Naive thymus-derived CD8-positive, alpha-beta T cell (primary cell): ENCODE data around the gene TFEB. TPM values are rescaled to one million over a fixed set of nuclear protein-coding genes. Genes with fewer than 3 reads are reported as not detected.

Experiments
- ATAC-seq, 2 donors: fragments of 150-1000 bp; cut with Tn5 transposase in 1 of 2; sonication (Bioruptor Pico), chemical (Tn5 transposase) in 1 of 2; 1 replicate in 1 of 2; 2 replicates in 1 of 2; pipeline ENCODE4 v1.10.0; 2021; ENCODE audit warnings: mild to moderate bottlenecking in 2 of 2, moderate library complexity in 2 of 2
- POLR2A ChIA-PET: fragments of 350-600 bp; sonication (Branson Sonifier 250); formaldehyde crosslinking; loops from one replicate; lab custom pipeline; 2021; ENCODE audit warnings: antibody characterized with exemption; lab: Charles Lee
- DNase-seq, 10 donors: peaks; one replicate each; pipeline versions ENCODE4 v3.0.0 to v3.0.0-alpha.2; 2020 to 2022
- H3K27ac Mint-ChIP-seq, 10 donors: one replicate each; pipeline ENCODE4 v1.8.0; 2020 to 2022; ENCODE audit warnings: mild to moderate bottlenecking in 10 of 10, mixed read lengths in 10 of 10, moderate library complexity in 4 of 10, inconsistent platforms in 1 of 10
- H3K27me3 Mint-ChIP-seq, 5 donors: one replicate each; pipeline ENCODE4 v1.8.0; 2021 to 2022; ENCODE audit warnings: mixed read lengths in 5 of 5
- H3K36me3 Mint-ChIP-seq, 3 donors: one replicate each; pipeline ENCODE4 v1.8.0; 2020 to 2022; ENCODE audit warnings: mixed read lengths in 3 of 3, mild to moderate bottlenecking in 2 of 3, inconsistent platforms in 1 of 3
- H3K4me1 Mint-ChIP-seq, 4 donors: one replicate each; pipeline ENCODE4 v1.8.0; 2021 to 2022; ENCODE audit warnings: mixed read lengths in 4 of 4
- H3K4me3 Mint-ChIP-seq, 10 donors: one replicate each; pipeline ENCODE4 v1.8.0; 2020 to 2022; ENCODE audit warnings: mild to moderate bottlenecking in 10 of 10, mixed read lengths in 10 of 10, moderate library complexity in 6 of 10, inconsistent platforms in 1 of 10
- H3K9me3 Mint-ChIP-seq, 9 donors: one replicate each; pipeline ENCODE4 v1.8.0; 2020 to 2022; ENCODE audit warnings: mixed read lengths in 9 of 9, mild to moderate bottlenecking in 3 of 9, inconsistent platforms in 1 of 9, moderate library complexity in 1 of 9
- polyA plus RNA-seq, 3 donors: library from polyadenylated mRNA; unstranded; fragments of 300-500 nt; fragmentation: Illumina TruSeq; gene quantifications; one replicate each; pipeline ENCODE4 v1.2.3, GENCODE V29; 2021
- total RNA-seq, 8 experiments: library from RNA in 2 of 8; stranded (reverse) in 2 of 8; gene quantifications; one replicate each; pipeline ENCODE4 v1.2.3 and lab custom pipeline; 2021 to 2026

The TFEB gene
- total and polyA plus RNA-seq, 5 experiments from 2014 or later: 2.6 to 10.8 (median 9.2) TPM

DNA sequence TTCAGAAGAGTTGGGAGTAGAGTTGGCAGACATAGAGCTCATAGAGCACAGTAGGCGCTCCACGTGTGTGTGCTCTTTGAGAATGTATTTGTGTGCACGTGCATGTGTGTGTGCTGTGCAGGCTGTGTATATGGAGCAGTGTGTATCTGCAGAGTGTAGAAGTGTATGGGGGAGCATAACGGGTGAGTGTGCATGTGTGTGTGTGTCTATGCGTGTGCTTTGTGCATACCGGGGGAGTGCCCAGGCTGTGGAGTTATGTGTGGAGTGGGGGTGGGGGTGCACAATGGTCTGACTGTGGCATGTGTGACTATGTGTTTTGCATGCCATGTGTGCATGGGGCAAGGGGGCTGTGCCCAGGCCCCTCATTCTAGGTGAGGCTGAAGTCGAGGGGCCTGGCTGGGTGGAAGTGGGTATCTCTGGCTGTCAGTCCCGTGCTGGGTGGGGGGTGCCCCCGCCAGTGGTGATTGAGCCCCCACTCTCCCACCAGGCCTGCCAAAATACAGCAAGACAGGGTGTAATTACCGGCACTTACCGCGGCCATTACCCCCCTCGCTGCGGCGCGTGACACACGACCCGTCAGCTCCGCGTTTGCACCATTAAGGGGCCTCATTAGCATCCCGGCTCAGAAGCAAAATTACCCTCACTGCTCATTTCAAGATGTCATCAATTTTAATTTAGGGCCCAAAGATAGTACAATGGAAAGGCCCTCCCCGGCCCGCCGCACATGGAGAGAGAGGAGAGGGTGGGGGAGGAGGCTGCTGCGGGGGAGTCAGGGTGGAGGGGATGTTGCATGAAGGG lies 58.1 kb downstream of the TFEB start:
- no peak for DNase-seq
- peaks cover 0 to 41% (median 14%) of the 10 kb centered on the region in 5 donors for H3K27me3 Mint-ChIP-seq
- POLR2A ChIA-PET: no interaction called here
- no peak overlapping the region for H3K4me3 Mint-ChIP-seq
- no peaks in the 10 kb centered on the region for H3K9me3 Mint-ChIP-seq
- H3K27ac Mint-ChIP-seq: peak overlapping the region in 1 of 10 donors; percentile 45
- H3K4me1 Mint-ChIP-seq: peaks cover 0 to 5% (median 0%) of the 10 kb centered on the region in 4 donors
- H3K36me3 Mint-ChIP-seq: no peaks in the 10 kb centered on the region
- no peak for ATAC-seq

GRCh38 chr6:41676431-41676830 lies 59.0 kb downstream of the TFEB start:
- DNase-seq: no peak
- H3K27ac Mint-ChIP-seq: no peak overlapping the region
- H3K36me3 Mint-ChIP-seq: no peaks in the 10 kb centered on the region
- peaks cover 0 to 3% (median 0%) of the 10 kb centered on the region in 4 donors for H3K4me1 Mint-ChIP-seq
- POLR2A ChIA-PET: no interaction called here
- ATAC-seq: no peak
- H3K9me3 Mint-ChIP-seq: no peaks in the 10 kb centered on the region
- H3K27me3 Mint-ChIP-seq: peaks cover 0 to 50% (median 22%) of the 10 kb centered on the region in 5 donors
- no peak overlapping the region for H3K4me3 Mint-ChIP-seq

DNA sequence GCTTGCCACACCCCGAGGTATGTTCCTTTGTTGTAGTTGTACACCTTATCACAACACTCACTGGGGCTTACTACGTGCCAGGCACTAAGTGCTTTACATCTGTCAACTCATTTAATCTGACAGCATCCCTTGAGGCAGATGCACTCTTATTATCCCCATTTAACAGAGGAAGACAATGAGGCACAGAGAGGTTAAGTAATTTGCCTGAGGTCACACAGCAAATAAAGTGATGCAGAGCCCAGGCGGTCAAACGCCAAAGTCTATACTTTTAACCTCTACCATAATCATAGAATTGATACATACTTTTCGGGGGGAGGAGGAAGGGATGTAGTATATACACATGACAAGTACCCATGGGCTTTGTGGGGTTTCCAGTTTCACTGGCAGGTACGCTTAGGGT lies 59.4 kb downstream of the TFEB start:
- peaks cover 0 to 52% (median 23%) of the 10 kb centered on the region in 5 donors for H3K27me3 Mint-ChIP-seq
- H3K4me1 Mint-ChIP-seq: peaks cover 0 to 3% (median 0%) of the 10 kb centered on the region in 4 donors
- POLR2A ChIA-PET: no interaction called here
- no peaks in the 10 kb centered on the region for H3K36me3 Mint-ChIP-seq
- no peak for DNase-seq
- no peak for ATAC-seq
- no peak overlapping the region for H3K4me3 Mint-ChIP-seq
- no peaks in the 10 kb centered on the region for H3K9me3 Mint-ChIP-seq
- no peak overlapping the region for H3K27ac Mint-ChIP-seq

DNA sequence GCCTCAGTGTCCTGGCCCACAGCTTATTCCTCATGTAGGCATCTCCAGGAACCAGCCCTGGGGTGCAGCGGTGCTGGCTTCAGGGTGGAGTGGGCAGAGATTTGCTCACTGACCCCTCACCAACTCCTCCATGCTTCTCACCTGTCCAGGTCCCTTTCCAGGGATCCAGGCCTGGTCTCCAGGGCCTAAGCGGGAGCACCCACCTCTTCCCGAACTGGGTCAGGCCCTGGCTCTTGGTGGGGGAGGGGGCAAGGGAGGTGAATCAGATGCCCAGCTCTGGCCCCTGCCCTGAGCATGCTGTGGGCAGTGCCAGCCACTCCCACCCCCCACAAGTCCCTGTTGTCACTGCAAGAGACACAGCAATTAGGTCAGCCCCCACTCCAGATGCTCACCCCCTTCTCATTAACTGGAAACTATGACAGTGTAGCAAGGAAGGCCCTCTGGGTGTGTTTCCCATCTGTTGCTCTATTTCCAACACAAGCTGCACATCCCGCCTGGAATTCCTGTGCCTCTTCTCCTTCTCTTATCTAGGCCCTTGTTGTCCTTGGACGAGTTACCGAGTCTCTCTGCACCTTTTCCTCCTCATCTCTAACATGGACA lies 60.1 kb downstream of the TFEB start:
- Mint-ChIP-seq H3K27me3 (peaks cover 2 to 59% (median 27%) of the 10 kb centered on the region in 5 donors), H3K9me3 (no peaks in the 10 kb centered on the region), H3K36me3 (no peaks in the 10 kb centered on the region), H3K4me3 (no peak overlapping the region), H3K27ac (no peak overlapping the region), H3K4me1 (peaks cover 0 to 3% (median 0%) of the 10 kb centered on the region in 4 donors)
- POLR2A ChIA-PET: no interaction called here
- DNase-seq: no peak
- ATAC-seq: no peak

GRCh38 chr6:41674231-41675000 lies 61.0 kb downstream of the TFEB start:
- Mint-ChIP-seq H3K9me3 (peaks cover 0 to 6% (median 0%) of the 10 kb centered on the region in 9 donors), H3K27me3 (peaks cover 2 to 64% (median 27%) of the 10 kb centered on the region in 5 donors), H3K4me1 (peaks cover 0 to 3% (median 0%) of the 10 kb centered on the region in 4 donors), H3K4me3 (no peak overlapping the region), H3K36me3 (no peaks in the 10 kb centered on the region), H3K27ac (peak overlapping the region in 2 of 10 donors; percentile 17 to 88)
- no peak for DNase-seq
- ATAC-seq: no peak
- POLR2A ChIA-PET: no interaction called here

DNA sequence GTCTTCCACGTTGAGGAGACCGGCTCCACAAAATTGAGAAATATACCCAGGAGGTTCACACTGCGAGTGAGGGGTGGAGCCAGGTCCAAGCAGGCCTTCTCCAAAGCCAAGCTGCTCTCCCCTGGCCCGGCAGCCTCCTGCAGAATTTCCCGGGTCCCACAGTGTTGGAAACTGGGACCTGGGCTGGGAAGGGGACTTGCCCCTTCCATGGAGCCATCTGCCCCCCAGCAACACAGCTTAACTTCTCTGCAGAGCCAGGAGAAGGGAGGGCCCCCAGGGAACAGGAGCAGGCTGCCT lies 61.8 kb downstream of the TFEB start:
- no peak for ATAC-seq
- Mint-ChIP-seq H3K4me1 (peaks cover 0 to 3% (median 0%) of the 10 kb centered on the region in 4 donors), H3K27me3 (peaks cover 2 to 64% (median 26%) of the 10 kb centered on the region in 5 donors), H3K27ac (no peak overlapping the region), H3K4me3 (no peak overlapping the region), H3K9me3 (peaks cover 0 to 10% (median 4%) of the 10 kb centered on the region in 9 donors), H3K36me3 (no peaks in the 10 kb centered on the region)
- no peak for DNase-seq
- POLR2A ChIA-PET: no interaction called here

- POLR2A ChIA-PET: no interaction called here
- Mint-ChIP-seq H3K4me1 (peaks cover 0 to 3% (median 0%) of the 10 kb centered on the region in 4 donors), H3K36me3 (no peaks in the 10 kb centered on the region), H3K4me3 (no peak overlapping the region), H3K27ac (no peak overlapping the region), H3K27me3 (peaks cover 2 to 64% (median 24%) of the 10 kb centered on the region in 5 donors), H3K9me3 (peaks cover 0 to 10% (median 4%) of the 10 kb centered on the region in 9 donors)
- DNase-seq (no peak), ATAC-seq (no peak)
Measured at GRCh38 chr6:41672816-41673703, 62.3 kb downstream of the TFEB start.

DNA sequence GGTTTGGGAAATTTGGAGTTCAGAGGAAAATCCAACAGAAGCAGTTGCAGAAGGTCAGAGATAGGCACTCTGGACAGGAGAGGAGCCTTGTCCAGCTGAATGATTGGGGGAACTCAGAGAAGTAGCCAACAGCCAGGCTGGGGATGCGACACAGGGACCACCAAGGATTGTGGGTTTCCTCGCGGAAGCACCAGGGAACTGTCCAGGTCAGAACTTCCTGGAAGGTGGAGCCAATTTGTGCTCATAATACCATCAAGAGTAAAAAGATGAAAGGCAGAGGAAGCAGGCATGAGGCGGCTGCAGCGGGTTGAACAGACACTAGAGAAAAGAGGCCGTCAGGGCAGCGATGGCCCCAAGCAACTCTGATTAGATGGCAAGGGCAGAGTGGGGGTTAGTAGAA lies 63.4 kb downstream of the TFEB start:
- H3K27me3 Mint-ChIP-seq: peaks cover 2 to 60% (median 22%) of the 10 kb centered on the region in 5 donors
- H3K4me3 Mint-ChIP-seq: no peak overlapping the region
- no peaks in the 10 kb centered on the region for H3K36me3 Mint-ChIP-seq
- peaks cover 0 to 11% (median 4%) of the 10 kb centered on the region in 9 donors for H3K9me3 Mint-ChIP-seq
- no peak for DNase-seq
- H3K4me1 Mint-ChIP-seq: peaks cover 0 to 3% (median 0%) of the 10 kb centered on the region in 4 donors
- POLR2A ChIA-PET: no interaction called here
- peak overlapping the region in 1 of 10 donors; percentile 62 for H3K27ac Mint-ChIP-seq
- ATAC-seq: no peak

DNA sequence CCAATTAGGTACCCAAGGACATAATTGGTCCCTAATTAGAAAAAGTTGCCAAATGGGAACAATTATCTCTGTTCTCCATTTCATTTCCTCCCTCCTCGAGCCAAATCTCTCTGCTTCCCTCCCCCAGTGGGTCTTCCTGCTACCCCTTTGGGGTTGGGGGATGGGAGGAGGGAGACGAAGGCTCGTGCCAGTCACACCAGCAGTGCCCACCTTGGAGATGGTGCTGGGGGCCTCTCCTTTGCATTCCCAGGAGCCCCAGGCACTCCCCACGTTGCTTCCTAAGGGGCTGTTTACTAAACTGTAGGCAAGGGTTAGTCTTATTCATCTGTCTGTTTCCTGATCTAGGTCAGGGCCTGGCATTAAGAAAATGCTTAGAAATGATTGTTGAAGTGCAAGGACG lies 64.0 kb downstream of the TFEB start:
- peaks cover 0 to 11% (median 4%) of the 10 kb centered on the region in 9 donors for H3K9me3 Mint-ChIP-seq
- DNase-seq (no peak), ATAC-seq (no peak)
- H3K36me3 Mint-ChIP-seq: no peaks in the 10 kb centered on the region
- H3K4me3 Mint-ChIP-seq: no peak overlapping the region
- no peak overlapping the region for H3K27ac Mint-ChIP-seq
- POLR2A ChIA-PET: no interaction called here
- H3K27me3 Mint-ChIP-seq: peaks cover 2 to 54% (median 21%) of the 10 kb centered on the region in 5 donors
- peaks cover 0 to 3% (median 0%) of the 10 kb centered on the region in 4 donors for H3K4me1 Mint-ChIP-seq

DNA sequence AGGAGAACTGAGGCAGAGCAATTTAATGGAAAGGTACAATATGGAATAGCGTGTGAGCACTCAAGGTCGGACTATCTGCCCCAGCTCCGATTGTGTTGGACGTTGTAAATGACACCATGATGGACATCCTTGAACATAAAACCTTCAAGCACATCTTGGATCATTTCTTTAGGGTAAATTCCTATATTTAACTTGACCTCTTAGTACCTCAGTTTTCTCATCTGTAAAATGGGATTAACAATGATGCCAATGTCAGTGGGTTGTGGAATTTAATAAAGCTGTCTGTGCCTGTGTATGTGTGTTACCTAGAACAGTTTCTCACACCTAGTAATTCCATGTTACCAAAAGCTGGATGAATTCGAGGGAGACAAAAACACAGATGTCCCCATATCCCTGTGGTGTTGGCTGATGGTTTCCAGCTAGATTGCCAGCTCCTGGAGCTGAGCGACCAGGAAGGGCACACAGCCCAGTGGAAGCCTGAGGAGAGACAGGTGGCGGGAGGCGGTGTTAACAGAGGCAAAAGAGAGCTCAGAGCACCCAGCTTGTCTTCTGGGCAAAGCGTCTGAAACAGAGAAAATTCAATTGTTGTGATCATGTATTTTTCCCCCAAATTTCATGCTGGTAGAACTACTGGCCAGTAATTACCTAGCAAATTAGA lies 64.6 kb downstream of the TFEB start:
- DNase-seq (no peak), ATAC-seq (no peak)
- H3K4me3 Mint-ChIP-seq: no peak overlapping the region
- H3K36me3 Mint-ChIP-seq: no peaks in the 10 kb centered on the region
- POLR2A ChIA-PET: no interaction called here
- H3K27ac Mint-ChIP-seq: no peak overlapping the region
- peaks cover 2 to 49% (median 20%) of the 10 kb centered on the region in 5 donors for H3K27me3 Mint-ChIP-seq
- peaks cover 0 to 11% (median 4%) of the 10 kb centered on the region in 9 donors for H3K9me3 Mint-ChIP-seq
- peaks cover 0 to 3% (median 0%) of the 10 kb centered on the region in 4 donors for H3K4me1 Mint-ChIP-seq

DNA sequence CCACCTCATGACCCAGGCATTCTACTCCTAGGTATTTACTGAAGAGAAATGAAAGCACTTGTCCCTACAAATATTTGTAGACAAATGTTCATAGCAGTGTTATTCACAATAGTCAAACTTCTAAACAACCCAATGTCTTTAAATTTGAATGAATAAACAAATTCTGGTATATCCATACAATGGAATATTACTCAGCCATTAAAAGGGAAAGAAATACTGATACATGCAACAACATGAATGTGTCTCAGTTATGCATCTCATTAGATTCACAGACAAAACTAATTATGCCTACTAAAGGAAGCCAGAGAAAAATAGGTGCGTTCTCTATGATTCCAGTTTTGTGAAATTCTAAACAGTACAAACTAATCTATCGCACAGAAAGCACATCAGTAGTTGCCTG lies 66.4 kb downstream of the TFEB start:
- Mint-ChIP-seq H3K4me3 (no peak overlapping the region), H3K27me3 (peaks cover 2 to 35% (median 12%) of the 10 kb centered on the region in 5 donors), H3K36me3 (no peaks in the 10 kb centered on the region), H3K4me1 (peaks cover 0 to 3% (median 0%) of the 10 kb centered on the region in 4 donors), H3K27ac (no peak overlapping the region), H3K9me3 (peaks cover 0 to 11% (median 4%) of the 10 kb centered on the region in 9 donors)
- ATAC-seq (no peak), DNase-seq (no peak)
- POLR2A ChIA-PET: no interaction called here
